ENCODE measurements around the gene OSBPL5.

GRCh38 chr11:3192511-3193372, 27.6 kb upstream of the OSBPL5 start:
- TF ChIP-seq CTCF (conservative IDR thresholded peaks at IDR 0.05) (no peak), EZH2 (IDR thresholded peaks at IDR 0.05; ENCODE audit: low read depth) (no peak)
